ENCODE results near the gene CACNA1B.

CACNA1B gene

GRCh38 chr9:137968235-137968634, 90.7 kb downstream of the CACNA1B start:
- peak; percentile 20 for DNase-seq (ENCODE audit: extremely low spot score)
- POLR2A ChIA-PET, result no interaction called here
- CTCF ChIA-PET, result no interaction called here
- no peak for TF ChIP-seq CTBP1 (IDR thresholded peaks at IDR 0.05; ENCODE audit: borderline replicate concordance)
- TF ChIP-seq SUZ12 (IDR thresholded peaks at IDR 0.05), result no peak
- no peak for TF ChIP-seq NFRKB (IDR thresholded peaks at IDR 0.05)
- no peak for TF ChIP-seq LEF1 (IDR thresholded peaks at IDR 0.05; ENCODE audit: borderline replicate concordance)
- TF ChIP-seq FOXK2 (IDR thresholded peaks at IDR 0.05), result no peak
- TF ChIP-seq TARDBP (IDR thresholded peaks at IDR 0.05), result no peak

- TF ChIP-seq FOXA1 (IDR thresholded peaks at IDR 0.05) (no peak), L3MBTL2 (conservative IDR thresholded peaks at IDR 0.05) (no peak), LEF1 (IDR thresholded peaks at IDR 0.05; ENCODE audit: borderline replicate concordance) (no peak), ELF4 (IDR thresholded peaks at IDR 0.05) (no peak), FOXK2 (IDR thresholded peaks at IDR 0.05) (no peak), CTBP1 (IDR thresholded peaks at IDR 0.05; ENCODE audit: borderline replicate concordance) (no peak), SUZ12 (IDR thresholded peaks at IDR 0.05) (no peak), ZNF384 (IDR thresholded peaks at IDR 0.05) (no peak), FOXM1 (IDR thresholded peaks at IDR 0.05; ENCODE audit: borderline replicate concordance) (no peak), NFRKB (IDR thresholded peaks at IDR 0.05) (no peak), TARDBP (IDR thresholded peaks at IDR 0.05) (no peak), SP1 (IDR thresholded peaks at IDR 0.05) (no peak), ARNT (IDR thresholded peaks at IDR 0.05) (no peak), BHLHE40 (IDR thresholded peaks at IDR 0.05; ENCODE audit: borderline replicate concordance) (no peak), HDGF (IDR thresholded peaks at IDR 0.05; ENCODE audit: borderline replicate concordance) (no peak)
- TF ChIP-seq, protein P1, sequence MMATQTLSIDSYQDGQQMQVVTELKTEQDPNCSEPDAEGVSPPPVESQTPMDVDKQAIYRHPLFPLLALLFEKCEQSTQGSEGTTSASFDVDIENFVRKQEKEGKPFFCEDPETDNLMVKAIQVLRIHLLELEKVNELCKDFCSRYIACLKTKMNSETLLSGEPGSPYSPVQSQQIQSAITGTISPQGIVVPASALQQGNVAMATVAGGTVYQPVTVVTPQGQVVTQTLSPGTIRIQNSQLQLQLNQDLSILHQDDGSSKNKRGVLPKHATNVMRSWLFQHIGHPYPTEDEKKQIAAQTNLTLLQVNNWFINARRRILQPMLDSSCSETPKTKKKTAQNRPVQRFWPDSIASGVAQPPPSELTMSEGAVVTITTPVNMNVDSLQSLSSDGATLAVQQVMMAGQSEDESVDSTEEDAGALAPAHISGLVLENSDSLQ (IDR thresholded peaks at IDR 0.05), result no peak
- DNase-seq (ENCODE audit: extremely low spot score), result no peak
- ChIA-PET POLR2A (no interaction called here), CTCF (no interaction called here)
Observed at GRCh38 chr9:137969008-137969407, 91.4 kb downstream of the CACNA1B start.

DNA sequence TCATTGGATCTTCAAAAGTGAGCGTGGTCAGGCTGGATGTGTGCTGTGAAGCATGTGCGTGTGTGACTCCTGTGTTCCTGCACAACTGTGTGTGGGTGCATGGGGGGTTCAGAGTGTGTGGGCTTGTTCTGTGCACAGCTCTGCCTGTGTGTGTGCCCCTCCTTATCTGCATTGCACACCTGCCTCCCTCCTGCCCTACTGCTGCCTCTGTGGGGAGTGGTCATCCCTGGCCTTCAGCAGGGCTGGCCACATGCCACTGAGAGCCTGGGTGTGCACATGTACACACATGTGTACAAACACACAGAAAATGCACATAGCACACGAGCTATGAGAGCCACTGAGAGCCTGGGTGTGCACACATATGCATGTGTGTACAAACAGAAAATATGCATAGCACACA, 92.1 kb downstream of the CACNA1B start:
- ChIA-PET CTCF (no interaction called here), POLR2A (no interaction called here)
- no peak for DNase-seq (ENCODE audit: extremely low spot score)
- TF ChIP-seq, protein P1 (IDR thresholded peaks at IDR 0.05), result no peak
- TF ChIP-seq FOXA1 (IDR thresholded peaks at IDR 0.05), result no peak
- TF ChIP-seq L3MBTL2 (conservative IDR thresholded peaks at IDR 0.05), result no peak
- TF ChIP-seq SUZ12 (IDR thresholded peaks at IDR 0.05), result no peak
- TF ChIP-seq HDGF (IDR thresholded peaks at IDR 0.05; ENCODE audit: borderline replicate concordance), result no peak
- no peak for TF ChIP-seq FOXM1 (IDR thresholded peaks at IDR 0.05; ENCODE audit: borderline replicate concordance)
- no peak for TF ChIP-seq ARNT (IDR thresholded peaks at IDR 0.05)
- TF ChIP-seq FOXK2 (IDR thresholded peaks at IDR 0.05), result no peak
- no peak for TF ChIP-seq CTBP1 (IDR thresholded peaks at IDR 0.05; ENCODE audit: borderline replicate concordance)
- no peak for TF ChIP-seq ZNF384 (IDR thresholded peaks at IDR 0.05)

DNA sequence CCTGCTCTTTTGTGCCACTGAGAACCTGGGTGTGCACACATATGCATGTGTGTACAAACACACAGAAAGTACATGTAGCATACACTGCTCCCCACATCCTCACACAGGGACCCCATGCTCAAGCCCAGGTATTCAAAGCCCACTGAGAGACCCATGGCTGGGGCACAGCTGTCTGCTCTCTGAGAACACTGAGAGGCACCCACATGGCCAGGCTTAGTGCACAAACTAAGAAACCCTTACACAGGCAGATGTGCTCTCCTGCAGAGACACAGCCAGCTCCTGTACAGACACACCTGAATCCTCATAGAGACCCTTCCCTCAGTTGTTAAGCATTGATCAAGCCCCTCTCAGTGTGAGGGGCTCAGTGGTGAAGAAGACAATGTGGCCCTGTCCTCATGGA, 92.5 kb downstream of the CACNA1B start:
- no peak for TF ChIP-seq ELF4 (IDR thresholded peaks at IDR 0.05)
- TF ChIP-seq FOXM1 (IDR thresholded peaks at IDR 0.05; ENCODE audit: borderline replicate concordance), result no peak
- no peak for TF ChIP-seq FOXK2 (IDR thresholded peaks at IDR 0.05)
- TF ChIP-seq BHLHE40 (IDR thresholded peaks at IDR 0.05; ENCODE audit: borderline replicate concordance), result no peak
- TF ChIP-seq, protein P1 (IDR thresholded peaks at IDR 0.05), result no peak
- no peak for TF ChIP-seq LEF1 (IDR thresholded peaks at IDR 0.05; ENCODE audit: borderline replicate concordance)
- TF ChIP-seq ZNF384 (IDR thresholded peaks at IDR 0.05), result no peak
- CTCF ChIA-PET, result no interaction called here
- POLR2A ChIA-PET, result no interaction called here
- no peak for DNase-seq (ENCODE audit: extremely low spot score)

DNA sequence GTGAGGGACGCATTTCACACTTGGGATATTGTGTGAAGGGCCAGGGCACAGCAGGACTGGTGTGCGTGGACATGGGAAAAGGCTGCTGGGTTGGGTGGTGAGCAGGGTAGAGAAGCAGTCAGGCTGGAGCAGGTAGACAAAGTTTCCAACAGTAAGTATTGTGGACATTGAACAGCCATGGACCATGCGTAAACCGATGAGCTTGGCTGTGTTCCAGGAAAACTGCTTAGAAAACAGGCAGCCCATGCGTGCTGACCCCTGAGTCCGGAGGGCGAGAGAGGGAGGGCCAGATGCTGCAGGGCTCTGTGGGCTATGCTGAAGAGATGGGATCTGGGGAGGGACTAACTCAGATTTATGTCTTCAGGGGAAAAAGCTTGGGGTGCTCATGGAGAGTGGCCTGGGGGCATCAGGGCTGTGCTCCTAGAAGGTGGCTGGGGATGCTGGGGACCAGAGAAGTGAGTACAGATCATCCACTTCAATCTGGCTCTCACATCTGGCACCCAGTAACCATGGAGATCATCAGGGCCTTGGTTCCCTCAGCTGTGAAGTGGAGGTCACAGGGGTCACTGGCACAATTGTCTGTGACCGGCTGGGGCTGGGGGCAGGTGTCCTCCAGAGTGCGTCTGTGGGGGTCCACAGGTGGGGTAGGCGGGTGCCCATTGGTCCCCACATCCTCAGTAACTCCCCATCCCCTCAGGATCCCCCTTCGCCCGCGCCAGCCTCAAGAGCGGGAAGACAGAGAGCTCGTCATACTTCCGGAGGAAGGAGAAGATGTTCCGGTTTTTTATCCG, 93.3 kb downstream of the CACNA1B start:
- DNase-seq (ENCODE audit: extremely low spot score), result no peak
- ChIA-PET POLR2A (no interaction called here), CTCF (no interaction called here)
- TF ChIP-seq NFRKB (IDR thresholded peaks at IDR 0.05) (no peak), FOXM1 (IDR thresholded peaks at IDR 0.05; ENCODE audit: borderline replicate concordance) (no peak), ELF4 (IDR thresholded peaks at IDR 0.05) (no peak), FOXK2 (IDR thresholded peaks at IDR 0.05) (no peak), BHLHE40 (IDR thresholded peaks at IDR 0.05; ENCODE audit: borderline replicate concordance) (no peak), SP1 (IDR thresholded peaks at IDR 0.05) (no peak), LEF1 (IDR thresholded peaks at IDR 0.05; ENCODE audit: borderline replicate concordance) (no peak), SUZ12 (IDR thresholded peaks at IDR 0.05) (no peak), CTBP1 (IDR thresholded peaks at IDR 0.05; ENCODE audit: borderline replicate concordance) (no peak), HDGF (IDR thresholded peaks at IDR 0.05; ENCODE audit: borderline replicate concordance) (no peak), FOXA1 (IDR thresholded peaks at IDR 0.05) (no peak), ZNF384 (IDR thresholded peaks at IDR 0.05) (no peak)

DNA sequence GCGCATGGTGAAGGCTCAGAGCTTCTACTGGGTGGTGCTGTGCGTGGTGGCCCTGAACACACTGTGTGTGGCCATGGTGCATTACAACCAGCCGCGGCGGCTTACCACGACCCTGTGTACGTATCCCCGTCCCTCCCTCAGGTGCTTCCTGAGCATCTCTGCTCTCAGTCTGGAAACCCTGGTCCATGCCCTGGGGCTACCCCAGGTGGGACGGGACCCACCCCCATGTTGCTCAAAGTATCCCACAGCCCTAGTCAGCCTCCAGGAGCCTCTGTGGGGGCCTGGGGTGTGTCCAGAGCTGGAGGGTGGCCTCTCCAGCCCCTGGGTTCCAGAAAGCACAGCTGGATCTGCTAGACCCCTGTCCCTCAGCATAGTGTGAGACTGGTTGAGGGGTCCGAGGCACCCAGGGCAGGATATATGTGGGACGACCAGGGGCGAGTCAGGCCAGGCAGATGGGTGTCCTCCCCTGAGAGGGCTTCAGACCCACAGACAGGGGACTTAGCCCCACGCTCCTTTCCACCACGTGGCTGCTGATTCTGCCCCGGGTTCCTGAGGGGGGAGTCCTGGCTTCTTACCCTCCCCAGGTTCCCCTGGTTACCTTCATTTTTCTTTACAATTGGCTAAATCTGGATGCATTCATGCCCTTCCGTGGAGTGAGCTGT, 94.0 kb downstream of the CACNA1B start:
- TF ChIP-seq SP1 (IDR thresholded peaks at IDR 0.05) (no peak), L3MBTL2 (conservative IDR thresholded peaks at IDR 0.05) (no peak), FOXA1 (IDR thresholded peaks at IDR 0.05) (no peak), HDGF (IDR thresholded peaks at IDR 0.05; ENCODE audit: borderline replicate concordance) (no peak), FOXM1 (IDR thresholded peaks at IDR 0.05; ENCODE audit: borderline replicate concordance) (no peak), SUZ12 (IDR thresholded peaks at IDR 0.05) (no peak), ZNF384 (IDR thresholded peaks at IDR 0.05) (no peak), ARNT (IDR thresholded peaks at IDR 0.05) (no peak), LEF1 (IDR thresholded peaks at IDR 0.05; ENCODE audit: borderline replicate concordance) (no peak), FOXK2 (IDR thresholded peaks at IDR 0.05) (no peak)
- TF ChIP-seq, protein P1 (IDR thresholded peaks at IDR 0.05), result no peak
- CTCF ChIA-PET, result no interaction called here

More for the DNA sequence above, 94.0 kb downstream of the CACNA1B start:
- no peak for DNase-seq (ENCODE audit: extremely low spot score)
- POLR2A ChIA-PET, result no interaction called here

Data from HEK293T (cell line).